Fibroblast of skin of scalp (primary cell): ENCODE data around the gene SLC26A11.
"Not testable (repeated sequence)": the region's sequence is repeated elsewhere in the genome, so short reads cannot be mapped to it uniquely, and the experiment has no call there.

Source experiments
- DNase-seq: peaks from one replicate; pipeline ENCODE4 v3.0.0-alpha.2; 2013

Gene SLC26A11

GRCh38 chr17:80244871-80245509, 24.8 kb downstream of the SLC26A11 start:
- no peak for DNase-seq

DNA sequence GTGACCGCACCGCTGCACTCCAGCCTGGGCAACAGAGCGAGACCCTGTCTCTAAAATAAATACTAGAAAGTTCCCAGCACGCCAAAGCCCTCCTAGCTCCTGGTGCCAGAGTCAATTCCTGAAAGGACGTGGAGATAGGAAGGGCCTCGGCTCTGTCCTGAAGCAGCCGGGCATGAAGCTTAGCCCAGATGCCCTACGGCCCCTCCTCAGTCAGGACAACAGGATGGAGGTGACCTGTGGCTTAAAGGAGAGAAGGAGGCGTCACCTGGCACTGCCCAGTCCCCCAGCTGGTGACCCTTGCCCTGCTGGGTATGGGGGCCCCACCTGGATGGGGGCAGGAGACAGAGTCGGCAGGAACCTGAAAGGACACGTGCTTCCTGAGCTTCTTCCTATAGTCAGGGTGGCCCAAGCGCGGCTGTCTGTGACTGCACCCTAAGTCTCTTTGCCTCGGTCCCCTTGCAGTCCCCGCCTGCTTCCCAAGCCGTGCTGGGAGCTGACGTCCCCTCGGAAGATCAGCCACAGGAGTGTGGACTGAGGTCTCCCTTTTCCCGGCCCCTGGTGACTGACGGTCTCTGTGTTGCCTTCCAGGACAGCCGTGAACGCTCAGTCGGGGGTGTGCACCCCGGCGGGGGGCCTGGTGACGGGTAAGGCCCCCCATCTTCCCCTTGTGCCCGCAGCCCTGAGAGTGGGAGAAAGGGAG, 25.5 kb downstream of the SLC26A11 start:
- no peak for DNase-seq

- DNase-seq, result no peak
These were observed 26.0 kb downstream of the SLC26A11 start for GRCh38 chr17:80246266-80246681.

DNA sequence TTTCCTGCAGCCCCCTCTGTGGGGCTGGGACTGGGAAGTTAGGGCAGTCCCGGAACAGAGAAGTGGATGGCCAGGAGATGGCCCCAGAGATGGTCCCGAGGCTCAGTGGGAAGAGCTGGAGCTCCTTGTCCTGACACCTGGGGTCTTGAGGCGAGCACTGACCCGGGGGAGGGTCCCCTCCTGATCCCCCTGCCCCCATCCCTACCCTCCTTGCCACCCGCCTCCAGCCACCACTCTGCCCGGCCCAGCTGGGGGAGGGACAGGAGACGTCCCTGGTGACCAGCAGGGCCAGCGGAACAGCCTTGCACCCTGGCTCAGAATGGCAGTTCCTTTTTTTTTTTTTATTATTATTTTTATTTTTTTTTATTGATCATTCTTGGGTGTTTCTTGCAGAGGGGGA, 26.5 kb downstream of the SLC26A11 start:
- no peak for DNase-seq

DNA sequence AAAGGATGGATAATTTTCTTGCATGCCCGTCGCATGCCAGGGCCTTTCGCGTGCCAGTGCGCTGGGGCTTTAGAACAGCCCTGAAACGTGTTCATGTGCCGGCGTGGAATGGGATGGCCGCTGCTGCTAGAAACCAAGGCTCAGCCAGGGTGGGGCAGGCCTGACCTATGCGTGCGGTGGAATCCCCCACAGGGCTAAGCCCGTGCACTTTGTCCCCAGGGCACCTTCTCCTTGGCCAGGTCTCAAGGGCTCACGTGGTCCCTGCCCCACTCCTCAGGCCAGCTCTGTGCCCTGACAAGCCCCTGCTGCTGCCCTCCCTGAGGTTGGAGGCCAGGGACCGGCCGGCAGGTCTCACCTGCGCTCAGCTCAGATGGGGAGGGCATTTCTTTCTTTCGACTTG, 27.3 kb downstream of the SLC26A11 start:
- DNase-seq, result no peak

DNA sequence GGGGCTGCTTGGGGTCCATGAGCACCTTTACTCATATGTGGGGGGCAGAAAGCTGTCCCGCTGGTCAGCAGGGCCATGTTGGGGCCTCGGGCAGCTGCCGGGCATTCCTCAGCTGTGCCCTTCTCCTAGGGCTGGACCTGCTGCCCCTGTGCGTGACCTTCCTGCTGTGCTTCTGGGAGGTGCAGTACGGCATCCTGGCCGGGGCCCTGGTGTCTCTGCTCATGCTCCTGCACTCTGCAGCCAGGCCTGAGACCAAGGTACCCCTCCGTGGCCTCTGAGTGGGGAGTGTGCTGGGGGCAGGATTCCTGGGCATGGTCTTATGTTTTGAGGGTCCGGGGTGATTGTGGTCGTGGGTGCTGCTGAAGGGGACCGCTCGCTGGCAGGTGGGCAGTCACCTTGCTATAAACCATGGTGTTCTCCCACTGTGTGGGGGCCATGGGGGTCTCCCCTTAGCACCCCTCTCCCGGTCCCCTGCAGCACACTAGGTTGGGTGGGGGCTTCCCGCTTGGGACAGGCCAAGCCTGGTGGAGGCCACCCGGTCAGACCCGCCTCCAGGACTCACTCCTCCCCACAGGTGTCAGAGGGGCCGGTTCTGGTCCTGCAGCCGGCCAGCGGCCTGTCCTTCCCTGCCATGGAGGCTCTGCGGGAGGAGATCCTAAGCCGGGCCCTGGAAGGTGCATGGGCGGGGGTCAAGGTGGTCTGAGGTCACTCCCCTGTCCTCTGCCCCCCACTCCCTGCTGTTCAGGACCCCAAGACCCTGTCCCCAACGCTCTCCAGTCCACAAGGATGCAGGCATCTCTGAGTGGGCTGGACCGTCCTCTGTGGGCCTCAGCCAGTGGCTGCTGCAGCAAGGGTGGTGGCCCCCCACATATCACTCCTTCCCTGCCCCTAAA, 28.0 kb downstream of the SLC26A11 start:
- DNase-seq, result no peak

GRCh38 chr17:80248894-80249710, 28.9 kb downstream of the SLC26A11 start:
- no peak for DNase-seq

GRCh38 chr17:80251966-80252365, 31.7 kb downstream of the SLC26A11 start:
- no peak for DNase-seq

DNA sequence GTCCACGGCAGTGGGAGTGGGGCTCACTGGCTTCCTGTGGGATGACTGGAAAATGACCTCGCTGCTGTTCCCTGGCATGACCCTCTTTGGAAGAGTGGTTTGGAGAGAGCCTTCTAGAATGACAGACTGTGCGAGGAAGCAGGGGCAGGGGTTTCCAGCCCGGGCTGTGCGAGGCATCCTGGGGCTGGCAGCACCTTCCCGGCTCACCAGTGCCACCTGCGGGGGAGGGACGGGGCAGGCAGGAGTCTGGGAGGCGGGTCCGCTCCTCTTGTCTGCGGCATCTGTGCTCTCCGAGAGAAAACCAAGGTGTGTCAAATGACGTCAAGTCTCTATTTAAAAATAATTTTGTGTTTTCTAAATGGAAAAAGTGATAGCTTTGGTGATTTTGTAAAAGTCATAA, 32.6 kb downstream of the SLC26A11 start:
- DNase-seq, result peak; percentile 16

DNA sequence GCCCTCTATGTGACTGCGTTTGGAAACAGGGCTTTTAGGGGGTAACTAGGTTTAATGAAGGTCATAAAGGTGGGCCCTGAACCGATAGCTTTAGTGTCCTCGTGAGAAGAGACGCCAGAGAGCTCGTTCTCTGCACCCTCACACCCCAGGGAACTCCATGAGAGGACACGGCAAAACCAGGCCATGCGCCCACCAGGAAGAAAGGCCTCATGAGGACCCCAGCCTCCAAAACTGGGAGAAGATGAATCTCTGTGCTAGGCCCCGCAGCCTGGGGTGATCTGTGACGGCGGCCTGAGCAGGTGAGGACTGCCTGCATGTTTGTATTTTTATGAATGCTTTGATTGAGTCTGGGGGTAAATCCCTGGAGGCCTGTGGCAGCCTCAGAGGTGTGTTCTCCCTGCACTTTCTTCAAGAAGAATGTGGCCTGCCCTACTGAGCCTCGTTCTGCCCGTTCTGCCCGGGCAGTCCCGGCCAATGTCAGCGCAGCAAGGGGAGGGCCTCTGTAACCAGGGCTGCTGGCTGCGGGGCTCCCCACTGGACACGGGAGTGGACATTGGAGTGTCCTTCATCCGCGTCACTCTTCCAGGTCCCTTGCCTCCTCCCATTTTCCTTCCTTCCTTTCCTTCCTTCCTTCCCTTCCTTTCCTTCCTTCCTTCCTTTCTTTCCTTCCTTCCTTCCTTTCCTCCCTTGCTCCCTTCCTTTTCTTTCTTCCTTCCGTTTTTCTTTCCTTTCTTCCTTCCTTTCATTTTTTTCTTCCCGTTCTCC, 33.6 kb downstream of the SLC26A11 start:
- DNase-seq, result no peak

GRCh38 chr17:80254396-80255251, 34.4 kb downstream of the SLC26A11 start:
- peak; percentile 92 for DNase-seq

DNA sequence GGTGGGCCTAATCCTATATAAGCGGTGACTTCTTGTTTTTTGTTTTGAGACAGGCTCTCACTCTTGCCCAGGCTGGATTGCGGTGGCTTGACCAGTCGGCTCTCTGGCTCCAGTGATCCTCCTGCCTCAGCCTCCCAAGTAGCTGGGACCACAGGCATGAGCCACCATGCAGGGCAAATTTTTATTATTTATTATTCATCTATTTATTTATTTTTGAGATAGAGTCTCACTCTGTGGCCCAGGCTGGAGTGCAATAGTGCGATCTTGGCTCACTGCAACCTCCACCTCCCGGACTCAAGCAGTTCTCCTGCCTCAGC, 35.8 kb downstream of the SLC26A11 start:
- DNase-seq, result no peak

DNA sequence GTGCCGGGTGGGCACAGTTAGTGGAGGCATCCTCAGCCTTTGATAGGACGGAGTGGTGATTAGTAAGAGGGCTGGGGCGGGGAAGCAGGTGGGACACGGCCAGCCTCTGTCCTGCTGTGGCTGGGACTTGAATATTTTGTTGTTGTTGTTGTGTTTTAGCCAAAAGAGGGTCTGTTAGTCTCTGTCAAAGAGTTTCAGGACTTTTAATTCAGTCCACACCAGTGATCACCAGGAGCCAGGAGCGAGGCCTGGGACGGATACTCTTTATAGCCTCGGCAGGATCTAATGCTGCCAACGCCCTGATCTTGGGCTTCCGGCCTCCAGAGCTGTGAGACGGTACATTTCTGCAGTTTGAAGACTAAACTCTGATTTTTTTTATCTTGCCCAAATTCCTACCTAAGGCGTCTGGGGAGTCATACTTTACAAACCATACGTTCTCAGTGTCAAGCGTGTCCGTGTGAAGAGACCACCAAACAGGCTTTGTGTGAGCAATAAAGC, 37.5 kb downstream of the SLC26A11 start:
- DNase-seq, result no peak

DNA sequence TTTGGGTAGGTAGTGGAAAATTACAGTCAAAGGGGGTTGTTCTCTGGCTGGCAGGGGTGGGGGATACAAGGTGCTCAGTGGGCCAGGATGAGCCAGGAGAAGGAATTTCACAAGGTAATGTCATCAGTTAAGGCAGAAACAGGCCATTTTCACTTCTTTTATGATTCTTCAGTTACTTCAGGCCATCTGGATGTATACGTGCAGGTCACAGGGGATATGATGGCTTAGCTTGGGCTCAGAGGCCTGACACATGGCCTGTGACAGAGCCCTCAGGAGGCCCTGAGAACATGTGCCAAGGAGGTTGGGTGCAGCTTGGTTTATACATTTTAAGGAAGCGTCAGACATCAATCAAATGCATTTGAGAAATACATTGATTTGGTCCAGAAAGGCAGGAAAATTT, 38.1 kb downstream of the SLC26A11 start:
- not testable (repeated sequence) for DNase-seq

GRCh38 chr17:80259457-80260068, 39.3 kb downstream of the SLC26A11 start:
- no peak for DNase-seq

DNA sequence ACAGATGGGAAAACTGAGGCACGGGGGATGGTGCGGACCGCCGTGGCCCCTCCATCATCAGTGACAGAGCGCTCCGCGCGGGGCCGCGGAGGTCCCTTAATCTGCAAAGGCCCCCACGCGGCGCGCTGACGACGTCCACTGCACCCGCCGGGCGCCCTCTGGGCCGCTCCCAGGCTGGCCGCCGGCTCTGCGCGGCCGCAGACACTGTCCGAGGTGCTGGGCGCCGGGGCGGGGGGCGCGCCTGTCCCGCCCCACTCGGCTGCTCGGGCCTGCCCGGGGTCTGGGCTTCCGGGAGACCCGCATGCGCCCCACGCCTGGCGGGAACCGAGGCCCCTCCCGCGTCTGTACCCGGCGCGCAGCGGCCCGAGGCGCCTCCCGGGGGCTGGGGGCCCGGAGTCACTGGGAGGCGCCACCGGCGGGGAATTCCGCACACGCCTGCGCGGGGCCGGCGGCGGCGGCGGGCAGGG, 39.9 kb downstream of the SLC26A11 start:
- peak; percentile 79 for DNase-seq

DNA sequence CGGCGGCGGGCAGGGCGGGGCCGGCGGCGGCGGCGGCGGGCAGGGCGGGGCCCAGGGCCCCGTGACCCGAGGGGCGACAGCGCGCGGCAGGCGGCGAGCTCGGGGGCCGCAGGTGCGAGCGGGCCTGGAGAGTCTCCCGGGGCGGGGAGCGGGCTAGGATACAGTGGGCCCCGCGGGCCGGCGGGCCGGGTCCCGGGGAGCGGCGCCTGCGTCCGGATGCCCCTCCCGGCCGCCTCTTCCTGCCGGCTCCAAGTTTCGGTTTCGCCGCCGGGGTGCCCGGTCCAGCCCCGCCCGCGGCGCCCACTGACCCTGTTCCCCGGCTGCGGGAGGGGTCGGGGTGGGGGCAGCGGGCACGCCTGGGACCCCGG, 40.5 kb downstream of the SLC26A11 start, which contains the start of gene RNF213:
Gene RNF213 (plus strand): TSS at position 62 of the 368 bp plus-strand sequence. CDS start 2,830 bp downstream, outside the sequence.
- DNase-seq, result peak; percentile 41

GRCh38 chr17:80261159-80261894, 41.1 kb downstream of the SLC26A11 start:
- peak; percentile 78 for DNase-seq

DNA sequence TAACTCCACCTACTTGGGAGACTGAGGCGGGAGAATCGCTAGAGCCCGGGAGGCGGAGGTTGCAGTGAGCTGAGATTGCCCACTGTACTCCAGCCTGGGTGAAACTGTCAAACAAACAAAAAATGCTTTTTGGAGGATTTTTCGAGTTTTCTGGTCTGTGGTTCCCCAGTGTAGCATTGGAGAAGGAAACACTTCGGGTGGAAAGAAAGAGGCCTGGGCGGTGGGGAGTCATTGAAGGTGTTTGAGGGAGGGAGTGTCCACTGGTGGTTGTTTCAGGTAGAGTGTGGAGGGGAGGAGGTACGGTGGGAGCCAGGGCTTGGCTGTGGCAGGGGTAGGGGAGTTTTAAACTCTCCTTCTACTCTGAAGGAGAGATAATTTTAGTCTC, 41.7 kb downstream of the SLC26A11 start:
- DNase-seq, result no peak
